Measurements from ENCODE around the gene SPIB.
"Not testable (repeated sequence)": the region's sequence is repeated elsewhere in the genome, so short reads cannot be mapped to it uniquely, and the experiment has no call there.

SPIB gene

DNA sequence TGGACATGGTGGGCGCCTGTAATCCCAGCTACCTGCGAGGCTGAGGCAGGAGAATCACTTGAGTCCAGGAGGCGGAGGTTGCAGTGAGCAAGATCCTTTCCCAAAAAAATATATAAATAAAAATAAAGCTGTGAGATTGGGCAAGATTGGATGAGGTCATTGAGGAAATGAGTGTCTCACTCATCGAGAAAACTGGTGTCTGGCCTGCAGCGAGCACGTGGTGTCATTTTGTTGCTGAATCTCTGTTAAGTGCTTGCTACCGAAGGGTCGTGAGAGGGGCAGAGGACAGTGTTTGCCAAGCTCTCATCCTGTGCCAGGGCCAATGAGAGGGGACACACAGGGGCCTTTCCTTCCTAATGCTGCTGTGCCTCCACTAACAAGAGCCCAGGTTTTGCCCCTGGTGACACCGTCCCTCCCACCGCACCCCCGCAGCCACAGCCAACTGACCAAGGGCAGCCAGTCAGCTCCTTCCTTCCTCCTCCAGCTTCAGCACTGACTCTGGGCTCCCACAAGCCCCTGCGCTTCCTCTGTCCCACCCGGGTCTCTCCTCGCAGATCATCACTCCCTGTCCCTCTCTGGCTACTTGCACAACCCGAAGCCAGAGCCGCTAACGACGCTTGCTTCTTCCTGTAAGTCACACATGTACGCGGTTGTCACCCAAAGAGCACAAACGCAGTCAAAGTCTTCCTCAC is 31.4 kb upstream of the SPIB start:
- Mint-ChIP-seq H3K27me3 (ENCODE audit: low read depth, poor library complexity) (no peaks in the 10 kb centered on the region), H3K9me3 (peaks cover 18% of the 10 kb centered on the region), H3K4me3 (peak overlapping the region; percentile 20), H3K4me1 (peaks cover 33% of the 10 kb centered on the region), H3K27ac (peak overlapping the region; percentile 84), H3K36me3 (ENCODE audit: low read depth) (peaks cover 50% of the 10 kb centered on the region)
- no peak for TF ChIP-seq CTCF (IDR thresholded peaks at IDR 0.05)
- DNase-seq = no peak

GRCh38 chr19:50387868-50388245 is 30.9 kb upstream of the SPIB start:
- Mint-ChIP-seq H3K4me3 (peak overlapping the region; percentile 20), H3K27ac (peak overlapping the region; percentile 84), H3K4me1 (peaks cover 33% of the 10 kb centered on the region), H3K36me3 (ENCODE audit: low read depth) (peaks cover 55% of the 10 kb centered on the region), H3K27me3 (ENCODE audit: low read depth, poor library complexity) (no peaks in the 10 kb centered on the region), H3K9me3 (peaks cover 23% of the 10 kb centered on the region)
- no peak for DNase-seq
- TF ChIP-seq CTCF (IDR thresholded peaks at IDR 0.05) = no peak

DNA sequence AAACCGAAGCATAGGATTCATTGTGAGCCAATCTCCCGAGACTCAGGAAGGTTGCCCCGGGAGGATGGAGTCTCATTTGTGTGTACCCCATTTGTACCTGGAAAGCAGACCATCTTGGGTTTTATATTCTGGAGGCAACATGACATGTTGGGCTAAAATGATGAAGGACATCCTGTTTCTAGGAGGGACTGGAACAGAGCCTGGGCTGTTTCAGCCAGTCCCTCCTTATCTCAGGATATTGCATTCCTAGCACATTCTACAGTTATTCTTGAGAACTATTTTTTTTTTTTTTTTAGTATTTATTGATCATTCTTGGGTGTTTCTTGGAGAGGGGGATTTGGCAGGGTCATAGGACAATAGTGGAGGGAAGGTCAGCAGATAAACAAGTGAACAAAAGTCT is 28.4 kb upstream of the SPIB start:
- H3K4me3 Mint-ChIP-seq; H3K27ac Mint-ChIP-seq; DNase-seq; H3K27me3 Mint-ChIP-seq (ENCODE audit: low read depth, poor library complexity): not testable (repeated sequence)
- H3K36me3 Mint-ChIP-seq (ENCODE audit: low read depth) = peaks cover 67% of the 10 kb centered on the region
- H3K4me1 Mint-ChIP-seq = peaks cover 12% of the 10 kb centered on the region
- peaks cover 36% of the 10 kb centered on the region for H3K9me3 Mint-ChIP-seq

DNA sequence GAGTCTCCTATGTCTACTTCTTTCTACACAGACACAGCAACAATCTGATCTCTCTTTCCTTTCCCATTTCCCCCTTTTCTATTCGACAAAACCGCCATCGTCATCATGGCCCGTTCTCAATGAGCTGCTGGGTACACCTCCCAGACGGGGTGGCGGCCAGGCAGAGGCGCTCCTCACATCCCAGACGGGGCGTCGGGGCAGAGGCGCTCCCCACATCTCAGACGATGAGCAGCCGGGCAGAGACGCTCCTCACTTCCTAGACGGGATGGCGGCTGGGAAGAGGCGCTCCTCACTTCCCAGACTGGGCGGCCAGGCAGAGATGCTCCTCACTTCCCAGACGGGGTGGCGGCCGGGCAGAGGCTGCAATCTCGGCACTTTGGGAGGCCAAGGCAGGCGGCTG is 27.8 kb upstream of the SPIB start:
- H3K36me3 Mint-ChIP-seq (ENCODE audit: low read depth) = peaks cover 69% of the 10 kb centered on the region
- not testable (repeated sequence) for H3K27me3 Mint-ChIP-seq (ENCODE audit: low read depth, poor library complexity); H3K4me1 Mint-ChIP-seq; DNase-seq; H3K27ac Mint-ChIP-seq; H3K4me3 Mint-ChIP-seq
- peaks cover 40% of the 10 kb centered on the region for H3K9me3 Mint-ChIP-seq

- no peak for DNase-seq
- Mint-ChIP-seq H3K27ac (no peak overlapping the region), H3K4me1 (peaks cover 3% of the 10 kb centered on the region), H3K27me3 (ENCODE audit: low read depth, poor library complexity) (no peaks in the 10 kb centered on the region), H3K4me3 (no peak overlapping the region), H3K9me3 (peaks cover 40% of the 10 kb centered on the region), H3K36me3 (ENCODE audit: low read depth) (peaks cover 65% of the 10 kb centered on the region)
- no peak for TF ChIP-seq CTCF (IDR thresholded peaks at IDR 0.05)
These were observed 26.0 kb upstream of the SPIB start for GRCh38 chr19:50392759-50393158.

GRCh38 chr19:50393589-50393988 is 25.1 kb upstream of the SPIB start:
- no peak for DNase-seq
- peaks cover 62% of the 10 kb centered on the region for H3K36me3 Mint-ChIP-seq (ENCODE audit: low read depth)
- no peak for TF ChIP-seq CTCF (IDR thresholded peaks at IDR 0.05)
- no peak overlapping the region for H3K4me3 Mint-ChIP-seq
- H3K9me3 Mint-ChIP-seq = peaks cover 40% of the 10 kb centered on the region
- peaks cover 10% of the 10 kb centered on the region for H3K4me1 Mint-ChIP-seq
- no peak overlapping the region for H3K27ac Mint-ChIP-seq
- no peaks in the 10 kb centered on the region for H3K27me3 Mint-ChIP-seq (ENCODE audit: low read depth, poor library complexity)

DNA sequence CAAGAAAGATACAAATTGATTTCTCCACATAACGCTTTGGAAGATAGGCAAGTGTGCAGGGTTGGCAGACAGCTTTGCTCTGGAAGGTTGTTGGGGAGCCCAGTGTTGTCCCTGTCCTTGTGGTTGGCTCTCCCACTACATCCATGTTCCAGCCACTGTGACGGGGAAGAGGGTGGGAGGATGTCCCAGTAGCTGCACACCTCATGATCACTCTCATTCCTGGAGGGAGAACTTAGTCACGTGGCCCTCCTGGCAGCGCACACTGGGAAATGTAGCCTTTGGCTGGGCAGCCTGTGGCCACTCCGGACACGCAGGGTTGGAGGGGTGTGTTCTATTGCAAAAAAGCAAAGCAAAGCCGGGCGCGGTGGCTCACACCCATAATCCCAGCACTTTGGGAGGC is 24.7 kb upstream of the SPIB start:
- Mint-ChIP-seq H3K36me3 (ENCODE audit: low read depth) (peaks cover 62% of the 10 kb centered on the region), H3K4me1 (peaks cover 13% of the 10 kb centered on the region), H3K4me3 (no peak overlapping the region), H3K27me3 (ENCODE audit: low read depth, poor library complexity) (no peaks in the 10 kb centered on the region), H3K27ac (no peak overlapping the region), H3K9me3 (peaks cover 40% of the 10 kb centered on the region)
- no peak for TF ChIP-seq CTCF (IDR thresholded peaks at IDR 0.05)
- no peak for DNase-seq
